Fibroblast of lung (primary cell): ENCODE measurements around the gene DDT. TPM values are rescaled to one million over a fixed set of nuclear protein-coding genes. Genes with fewer than 3 reads are reported as not detected.
"Not testable (repeated sequence)": the region's sequence is repeated elsewhere in the genome, so short reads cannot be mapped to it uniquely, and the experiment has no call there.

Source experiments
- DNase-seq, 2 donors: peaks; one replicate each; pipeline versions ENCODE4 v3.0.0 to v3.0.0-alpha.2; 2010; ENCODE audit warnings: low read depth in 2 of 2
- H2AFZ ChIP-seq: 2 replicates; pipeline ENCODE4 v1.5.1; 2012; ENCODE audit warnings: low read length, control low read depth, inconsistent platforms
- H3K27ac ChIP-seq: 2 replicates; pipeline ENCODE4 v1.5.1; 2011; ENCODE audit warnings: low read length, control low read depth; ENCODE audit not compliant: insufficient read depth
- H3K27me3 ChIP-seq: 2 replicates; pipeline ENCODE4 v1.5.1; 2011; ENCODE audit warnings: mild to moderate bottlenecking, low read length; ENCODE audit not compliant: control insufficient read depth, insufficient read depth
- H3K36me3 ChIP-seq: 2 replicates; pipeline ENCODE4 v1.5.1; 2011; ENCODE audit warnings: low read length; ENCODE audit not compliant: control insufficient read depth, insufficient read depth
- H3K4me1 ChIP-seq: 2 replicates; pipeline ENCODE4 v1.5.1; 2011; ENCODE audit warnings: low read length; ENCODE audit not compliant: control insufficient read depth, insufficient read depth; ENCODE audit errors: extremely low read depth
- H3K4me2 ChIP-seq: 2 replicates; pipeline ENCODE4 v1.5.1; 2011; ENCODE audit warnings: low read length, control low read depth; ENCODE audit not compliant: insufficient read depth; ENCODE audit errors: extremely low read depth
- H3K4me3 ChIP-seq, 4 experiments: fragments of 200-600 bp in 1 of 4; sonication (generic) in 1 of 4; replicated peaks in 1 of 4; 2 replicates each; pipeline ENCODE4 v1.5.1; 2011 to 2016; ENCODE audit warnings: low read length in 4 of 4, low read depth in 3 of 4, mild to moderate bottlenecking in 3 of 4, control low read depth in 2 of 4, inconsistent platforms in 1 of 4, mixed read lengths in 1 of 4; ENCODE audit not compliant: insufficient read depth in 1 of 4; ENCODE audit errors: control extremely low read depth in 1 of 4
- H3K79me2 ChIP-seq: 2 replicates; pipeline ENCODE4 v1.5.1; 2012; ENCODE audit warnings: mild to moderate bottlenecking, low read length, inconsistent platforms; ENCODE audit not compliant: control insufficient read depth, insufficient read depth
- H3K9ac ChIP-seq: 2 replicates; pipeline ENCODE4 v1.5.1; 2011; ENCODE audit warnings: mild to moderate bottlenecking, low read length, control low read depth; ENCODE audit not compliant: insufficient read depth
- H3K9me3 ChIP-seq: 2 replicates; pipeline ENCODE4 v1.5.1; 2012; ENCODE audit warnings: low read depth, low read length; ENCODE audit not compliant: control insufficient read depth, insufficient read depth
- H4K20me1 ChIP-seq: 2 replicates; pipeline ENCODE4 v1.5.1; 2011; ENCODE audit warnings: low read length; ENCODE audit not compliant: control insufficient read depth, insufficient read depth; ENCODE audit errors: extremely low read depth
- CTCF ChIP-seq, 2 donors: IDR thresholded peaks in 1 of 2; conservative IDR thresholded peaks in 1 of 2; 1 replicate in 1 of 2; 2 replicates in 1 of 2; pipeline ENCODE4 v1.5.1; 2011 to 2012; ENCODE audit warnings: low read length in 2 of 2, control low read depth in 1 of 2, inconsistent platforms in 1 of 2, low read depth in 1 of 2, mild to moderate bottlenecking in 1 of 2
- EZH2 ChIP-seq: IDR thresholded peaks from 2 replicates; pipeline ENCODE4 v1.5.1; 2012; ENCODE audit warnings: low read length, control low read depth, mild to moderate bottlenecking; ENCODE audit errors: missing control alignments
- polyA minus RNA-seq: library from RNA; depleted of rRNA, polyadenylated mRNA; stranded (reverse); fragments of >200 nt; gene quantifications from 2 replicates; pipeline ENCODE4 v1.2.3, GENCODE V29; 2011; ENCODE audit warnings: low replicate concordance
- polyA plus RNA-seq, 2 donors: library from polyadenylated mRNA; depleted of rRNA in 1 of 2; stranded (reverse) in 1 of 2; unstranded in 1 of 2; fragments of >200 nt; gene quantifications; 2 replicates each; pipeline ENCODE4 v1.2.1, GENCODE V29; 2011 to 2012; ENCODE audit warnings: missing spikeins in 1 of 2
- total RNA-seq: library from RNA; depleted of rRNA; stranded (reverse); fragments of >200 nt; gene quantifications from 2 replicates; pipeline ENCODE4 v1.2.1, GENCODE V29; 2014

DDT gene
- total RNA-seq (72.4 and 111 TPM in 2 replicates), polyA plus RNA-seq (79.5 and 79.8 TPM in 2 replicates), polyA minus RNA-seq (29.3 and 36.3 TPM in 2 replicates)
- polyA plus RNA-seq (2012), result 113 and 151 TPM in 2 replicates

DNA sequence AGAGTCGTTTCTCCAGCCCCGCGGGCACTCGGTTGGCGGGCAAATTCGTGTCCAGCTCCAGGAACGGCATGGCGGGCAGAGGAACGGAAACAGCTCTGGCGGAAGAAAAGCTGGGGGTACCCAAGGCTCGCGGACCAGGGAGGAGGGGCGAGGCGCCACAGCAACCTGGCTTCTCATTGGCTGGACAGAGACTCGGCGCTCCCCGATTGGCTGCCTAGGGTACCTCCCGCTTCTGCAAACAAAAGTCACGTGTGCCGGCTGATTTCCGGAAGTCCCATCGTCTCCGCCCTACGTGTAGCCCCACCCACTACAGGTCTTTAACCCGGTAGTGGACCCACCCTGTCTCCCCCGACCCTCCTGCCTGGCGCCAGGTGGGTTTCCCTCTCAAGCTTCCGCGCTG lies at the start of gene DDT:
DDT (minus strand) TSS at position 97 of the 400 bp plus-strand sequence; CDS start at position 70, 27 bp downstream.
- H3K9ac ChIP-seq, H3K27ac ChIP-seq, H3K9me3 ChIP-seq, H3K4me1 ChIP-seq, H3K4me3 ChIP-seq, DNase-seq, H3K4me2 ChIP-seq, H3K27me3 ChIP-seq, H3K36me3 ChIP-seq, H3K79me2 ChIP-seq, H2AFZ ChIP-seq, H4K20me1 ChIP-seq: not testable (repeated sequence)

- Histone ChIP-seq H3K9ac (no peak overlapping the region), H3K4me3 (no peak overlapping the region), H3K79me2 (peaks cover 5% of the 10 kb centered on the region), H3K4me2 (no peak overlapping the region), H3K9me3 (no peaks in the 10 kb centered on the region), H3K4me1 (no peaks in the 10 kb centered on the region), H3K36me3 (no peaks in the 10 kb centered on the region), H2AFZ (no peak overlapping the region), H4K20me1 (peaks cover 2% of the 10 kb centered on the region), H3K27ac (no peak overlapping the region), H3K27me3 (no peaks in the 10 kb centered on the region)
- no peak for TF ChIP-seq EZH2
- TF ChIP-seq CTCF (conservative IDR thresholded peaks at IDR 0.05 in 1 of 2, IDR thresholded peaks at IDR 0.05 in 1 of 2; ENCODE audit: low read depth in 1 of 2, low read length in 2 of 2), result no peak
- DNase-seq, result no peak
Measured at GRCh38 chr22:24023204-24023789, 49.1 kb upstream of the DDT start.

DNA sequence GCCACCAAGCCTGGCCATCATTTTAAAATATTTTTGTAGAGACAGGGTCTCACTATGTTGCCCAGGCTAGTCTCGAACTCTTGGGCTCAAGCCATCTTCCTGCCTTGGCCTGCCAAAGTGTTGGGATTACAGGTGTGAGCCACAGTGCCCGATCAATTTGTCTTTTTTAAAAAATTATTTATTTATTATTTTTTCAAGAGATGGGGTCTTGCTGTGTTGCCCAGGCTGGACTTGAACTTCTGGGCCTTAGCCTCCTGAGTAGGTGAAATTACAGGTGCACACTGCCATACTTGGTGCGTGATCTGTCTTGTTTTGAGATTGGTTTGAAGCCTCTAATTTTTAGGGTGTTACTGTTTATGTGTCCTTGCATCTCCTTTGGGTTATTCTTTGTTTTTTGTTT lies 47.1 kb upstream of the DDT start:
- Histone ChIP-seq H3K4me2 (no peak overlapping the region), H3K27me3 (no peaks in the 10 kb centered on the region), H3K9ac (no peak overlapping the region), H3K79me2 (peaks cover 12% of the 10 kb centered on the region), H3K4me3 (no peak overlapping the region), H4K20me1 (no peaks in the 10 kb centered on the region), H3K4me1 (no peaks in the 10 kb centered on the region), H2AFZ (no peak overlapping the region), H3K9me3 (no peaks in the 10 kb centered on the region), H3K36me3 (no peaks in the 10 kb centered on the region), H3K27ac (no peak overlapping the region)
- no peak for TF ChIP-seq CTCF (conservative IDR thresholded peaks at IDR 0.05 in 1 of 2, IDR thresholded peaks at IDR 0.05 in 1 of 2; ENCODE audit: low read depth in 1 of 2, low read length in 2 of 2)
- TF ChIP-seq EZH2, result no peak
- no peak for DNase-seq
